Karpas-422 (cell line): ENCODE data around the gene AVEN. TPM values are rescaled to one million over a fixed set of nuclear protein-coding genes. Genes with fewer than 3 reads are reported as not detected.
A peak's percentile ranks its signal among the peaks of the same experiment; 100 is the strongest.

Source experiments
- DNase-seq: peaks from one replicate; pipeline ENCODE4 v3.0.0-alpha.2; 2015
- H2AFZ ChIP-seq: fragments of 200-600 bp; sonication (generic); 2 replicates; pipeline ENCODE4 v1.6.1; 2014; ENCODE audit warnings: antibody characterized with exemption, low read length, mixed read lengths
- H3K27ac ChIP-seq: fragments of 200-600 bp; sonication (generic); 2 replicates; pipeline ENCODE4 v1.5.1; 2014; ENCODE audit warnings: mild to moderate bottlenecking, low read length, moderate library complexity
- H3K27me3 ChIP-seq: fragments of 200-600 bp; sonication (generic); 2 replicates; pipeline ENCODE4 v1.6.1; 2014; ENCODE audit warnings: low read length, mixed read lengths
- H3K36me3 ChIP-seq: fragments of 200-600 bp; sonication (generic); 2 replicates; pipeline ENCODE4 v1.6.1; 2014; ENCODE audit warnings: low read length, mixed read lengths; ENCODE audit not compliant: insufficient read depth
- H3K4me1 ChIP-seq: fragments of 200-600 bp; sonication (generic); 2 replicates; pipeline ENCODE4 v1.6.1; 2014; ENCODE audit warnings: mild to moderate bottlenecking, low read length, mixed read lengths
- H3K4me2 ChIP-seq: fragments of 200-600 bp; sonication (generic); 2 replicates; pipeline ENCODE4 v1.6.1; 2014; ENCODE audit warnings: low read length, low read depth, mild to moderate bottlenecking; ENCODE audit not compliant: poor library complexity, severe bottlenecking
- H3K4me3 ChIP-seq: fragments of 200-600 bp; sonication (generic); 2 replicates; pipeline ENCODE4 v1.5.1; 2014; ENCODE audit warnings: mild to moderate bottlenecking, antibody characterized with exemption, low read length, mixed read lengths
- H3K79me2 ChIP-seq: fragments of 200-600 bp; sonication (generic); 2 replicates; pipeline ENCODE4 v1.6.1; 2014; ENCODE audit warnings: mild to moderate bottlenecking, low read length, mixed read lengths
- H3K9ac ChIP-seq: fragments of 200-600 bp; sonication (generic); 2 replicates; pipeline ENCODE4 v1.6.0; 2014; ENCODE audit warnings: low read length
- H3K9me2 ChIP-seq: fragments of 200-600 bp; sonication (generic), shearing (Covaris generic); replicated peaks from 2 replicates; pipeline ENCODE4 v1.6.0; 2014; ENCODE audit warnings: mild to moderate bottlenecking, low read length, moderate library complexity; ENCODE audit not compliant: insufficient read depth
- H3K9me3 ChIP-seq: fragments of 300-700, 200-600 bp; sonication (generic); 2 replicates; pipeline ENCODE4 v1.6.1; 2014; ENCODE audit warnings: low read length, mixed read lengths
- H4K20me1 ChIP-seq: fragments of 200-600 bp; sonication (generic); 2 replicates; pipeline ENCODE4 v1.6.1; 2014; ENCODE audit warnings: mild to moderate bottlenecking, antibody characterized with exemption, low read length, low read depth; ENCODE audit not compliant: insufficient read depth
- total RNA-seq: library from RNA; depleted of rRNA; stranded (reverse); fragments of >200 nt; shearing (Covaris generic); gene quantifications from 2 replicates; pipeline ENCODE4 v1.2.3, GENCODE V29; 2014; ENCODE audit warnings: low replicate concordance

AVEN gene
- total RNA-seq, 1 experiment from 2014 or later: 4.6 TPM

DNA sequence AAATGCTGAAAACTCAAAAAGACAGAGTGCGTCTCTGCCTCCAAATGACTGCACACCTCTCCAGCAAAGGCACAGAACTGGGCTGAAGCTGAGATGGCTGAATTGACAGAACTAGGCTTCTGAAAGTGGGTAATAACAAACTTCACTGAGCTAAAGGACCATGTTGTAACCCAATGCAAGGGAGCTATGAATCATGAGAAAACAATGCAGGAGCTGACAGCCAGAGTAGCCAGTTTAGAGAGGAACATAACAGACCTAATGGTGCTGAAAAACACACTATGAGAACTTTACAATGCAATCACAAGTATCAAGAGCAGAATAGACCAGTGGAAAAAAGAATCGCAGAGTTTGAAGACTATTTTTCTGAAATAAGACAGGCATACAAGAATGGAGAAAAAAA is 10.1 kb upstream of the AVEN start:
- H3K36me3 ChIP-seq: no peaks in the 10 kb centered on the region; the same call in 1 of the 2 replicates
- no peaks in the 10 kb centered on the region for H3K4me1 ChIP-seq
- H4K20me1 ChIP-seq: no peaks in the 10 kb centered on the region
- no peak overlapping the region for H3K4me2 ChIP-seq
- H3K27me3 ChIP-seq: no peaks in the 10 kb centered on the region
- no peaks in the 10 kb centered on the region for H3K79me2 ChIP-seq
- no peak for DNase-seq
- H3K27ac ChIP-seq: no peak overlapping the region
- no peaks in the 10 kb centered on the region; the same call in 1 of the 2 replicates for H3K9me3 ChIP-seq
- H3K9me2 ChIP-seq: no peaks in the 10 kb centered on the region
- no peak overlapping the region for H2AFZ ChIP-seq
- no peak overlapping the region for H3K4me3 ChIP-seq
- no peak overlapping the region for H3K9ac ChIP-seq

DNA sequence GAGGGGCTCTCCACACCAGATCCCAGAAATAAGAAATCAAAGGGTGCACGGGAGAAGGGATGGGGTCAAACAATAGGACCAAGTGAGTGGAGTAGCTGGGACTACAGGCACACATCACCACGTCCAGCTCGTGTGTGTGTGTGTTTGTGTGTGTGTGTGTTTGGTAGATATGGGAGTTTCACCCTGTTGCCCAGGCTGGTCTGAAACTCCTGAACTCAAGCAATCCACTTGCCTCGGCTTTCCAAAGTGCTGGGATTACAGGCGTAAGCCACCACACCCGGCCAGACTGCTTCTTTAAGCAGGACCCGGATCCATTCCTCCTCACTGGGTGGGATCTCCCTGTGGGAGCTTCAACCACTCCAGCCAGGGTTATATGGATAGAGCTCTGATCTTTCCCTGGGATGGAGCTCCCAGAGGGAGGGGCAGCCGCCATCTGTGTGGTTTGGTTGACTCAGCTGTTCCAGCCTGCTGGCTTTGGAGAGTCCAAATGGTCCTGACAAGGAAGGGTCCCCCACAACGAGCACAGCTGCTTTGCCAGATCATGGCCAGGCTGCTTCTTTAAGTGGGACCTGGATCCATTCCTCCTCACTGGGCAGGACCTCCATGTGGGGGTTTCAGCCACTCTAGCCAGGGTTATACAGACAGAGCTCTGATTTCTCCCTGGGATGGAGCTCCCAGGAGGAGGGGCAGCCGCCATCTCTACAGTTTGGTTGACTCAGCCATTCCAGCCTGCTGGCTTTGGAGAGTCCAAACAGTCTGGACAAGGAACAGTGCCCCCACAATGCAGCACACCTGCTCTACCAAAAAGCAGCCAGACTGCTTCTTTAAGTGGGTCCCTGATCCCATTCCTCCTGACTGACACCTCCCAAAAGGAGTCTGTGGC is 9.1 kb upstream of the AVEN start:
- H3K27ac ChIP-seq: no peak overlapping the region
- no peaks in the 10 kb centered on the region for H3K79me2 ChIP-seq
- H3K9ac ChIP-seq: no peak overlapping the region
- no peak overlapping the region for H3K4me2 ChIP-seq
- no peak overlapping the region for H3K4me3 ChIP-seq
- no peaks in the 10 kb centered on the region; the same call in 1 of the 2 replicates for H3K9me3 ChIP-seq
- no peaks in the 10 kb centered on the region for H3K27me3 ChIP-seq
- DNase-seq: no peak
- no peaks in the 10 kb centered on the region for H3K9me2 ChIP-seq
- H4K20me1 ChIP-seq: no peaks in the 10 kb centered on the region
- H3K4me1 ChIP-seq: no peaks in the 10 kb centered on the region
- H3K36me3 ChIP-seq: no peaks in the 10 kb centered on the region; the same call in 1 of the 2 replicates
- H2AFZ ChIP-seq: no peak overlapping the region

DNA sequence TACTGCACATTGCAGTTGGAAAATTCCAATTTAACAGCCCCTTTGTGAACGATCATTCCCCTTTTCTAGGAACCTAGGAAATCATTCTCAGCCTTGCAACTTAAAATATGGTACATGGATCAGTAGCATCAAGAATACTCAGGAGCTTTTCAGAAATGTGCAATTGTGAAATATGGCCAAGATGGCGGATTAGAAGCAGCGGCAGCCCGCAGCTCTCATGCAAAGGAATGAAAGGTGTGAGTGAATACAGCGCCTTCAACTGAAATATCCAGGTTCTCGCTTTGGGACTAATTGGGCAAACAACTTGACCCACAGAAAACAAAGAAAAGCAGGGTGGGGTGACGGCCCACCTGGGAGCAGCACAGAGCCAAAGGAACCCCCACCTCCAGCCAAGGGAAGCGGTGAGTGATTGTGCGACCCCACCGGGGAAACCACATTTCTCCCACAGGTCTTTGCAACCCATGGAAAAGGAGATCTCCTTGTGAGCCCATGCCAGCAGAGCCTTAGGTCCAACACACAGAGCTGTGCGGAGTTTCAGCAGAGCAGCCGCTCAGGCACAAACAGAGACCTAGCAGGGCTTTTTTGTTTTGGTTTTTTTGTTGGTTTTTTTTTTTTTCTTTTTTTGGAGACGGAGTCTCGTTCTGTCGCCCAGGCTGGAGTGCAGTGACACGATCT is 7.6 kb upstream of the AVEN start:
- H3K9ac ChIP-seq: no peak overlapping the region
- no peaks in the 10 kb centered on the region for H3K4me1 ChIP-seq
- no peak overlapping the region for H2AFZ ChIP-seq

DNA sequence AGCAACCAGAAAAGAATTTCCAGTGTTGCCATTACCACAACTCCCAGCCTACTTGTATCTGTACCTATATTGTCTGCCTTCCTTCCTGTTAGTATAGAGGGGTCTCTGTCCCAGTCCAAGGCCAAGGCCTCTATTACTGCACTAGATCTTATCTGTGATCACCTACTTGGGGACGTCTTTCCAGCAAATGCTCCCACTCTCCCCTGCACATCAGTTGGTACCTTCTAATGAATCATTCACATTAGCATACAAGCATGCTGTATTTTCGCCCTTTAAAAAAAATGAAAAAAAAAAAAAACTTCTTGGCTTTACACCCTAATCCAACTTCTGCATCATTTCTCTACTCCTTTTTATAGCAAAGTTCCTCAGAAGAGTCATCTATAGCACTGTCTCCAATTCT is 4.8 kb upstream of the AVEN start:
- no peaks in the 10 kb centered on the region for H3K79me2 ChIP-seq
- H3K9ac ChIP-seq: no peak overlapping the region
- H3K9me3 ChIP-seq: no peaks in the 10 kb centered on the region
- H3K27me3 ChIP-seq: no peaks in the 10 kb centered on the region
- H3K4me2 ChIP-seq: no peak overlapping the region
- H3K36me3 ChIP-seq: no peaks in the 10 kb centered on the region
- no peaks in the 10 kb centered on the region for H4K20me1 ChIP-seq
- no peak overlapping the region for H3K4me3 ChIP-seq
- no peaks in the 10 kb centered on the region for H3K9me2 ChIP-seq
- H2AFZ ChIP-seq: no peak overlapping the region
- H3K4me1 ChIP-seq: peaks cover 10% of the 10 kb centered on the region
- no peak overlapping the region for H3K27ac ChIP-seq
- DNase-seq: no peak

More for the DNA sequence above, 7.6 kb upstream of the AVEN start:
- Histone ChIP-seq H3K4me3 (no peak overlapping the region), H4K20me1 (no peaks in the 10 kb centered on the region), H3K79me2 (no peaks in the 10 kb centered on the region), H3K9me2 (no peaks in the 10 kb centered on the region), H3K27me3 (no peaks in the 10 kb centered on the region), H3K4me2 (no peak overlapping the region), H3K27ac (no peak overlapping the region), H3K36me3 (no peaks in the 10 kb centered on the region; the same call in 1 of the 2 replicates), H3K9me3 (no peaks in the 10 kb centered on the region; the same call in 1 of the 2 replicates)
- DNase-seq: no peak

DNA sequence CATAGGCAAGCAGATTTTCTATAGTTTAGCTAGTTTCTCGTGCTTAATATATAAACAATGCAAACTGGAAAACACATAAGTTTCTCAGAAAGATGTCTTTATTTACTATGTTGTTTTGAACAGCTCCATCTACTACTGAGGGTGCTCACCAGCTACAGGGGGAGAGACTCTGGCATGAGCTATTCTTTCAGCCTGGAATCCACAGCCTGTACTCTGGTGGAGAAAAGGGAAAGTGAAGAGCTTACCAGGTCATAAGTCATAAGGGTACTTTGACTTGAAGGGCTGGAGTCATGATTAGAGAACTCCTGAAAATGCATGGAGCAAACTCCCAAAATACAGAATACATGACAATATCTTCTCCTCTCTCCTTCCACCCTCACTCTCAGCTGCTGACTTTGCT is 4.4 kb upstream of the AVEN start:
- H3K9ac ChIP-seq: no peak overlapping the region
- no peaks in the 10 kb centered on the region for H3K9me2 ChIP-seq
- H3K4me1 ChIP-seq: peaks cover 10% of the 10 kb centered on the region
- H3K27me3 ChIP-seq: no peaks in the 10 kb centered on the region
- no peak overlapping the region for H3K4me2 ChIP-seq
- no peaks in the 10 kb centered on the region for H3K79me2 ChIP-seq
- H3K27ac ChIP-seq: no peak overlapping the region
- H2AFZ ChIP-seq: no peak overlapping the region
- no peak for DNase-seq
- no peaks in the 10 kb centered on the region for H3K36me3 ChIP-seq
- no peak overlapping the region for H3K4me3 ChIP-seq
- H4K20me1 ChIP-seq: no peaks in the 10 kb centered on the region
- no peaks in the 10 kb centered on the region for H3K9me3 ChIP-seq

DNA sequence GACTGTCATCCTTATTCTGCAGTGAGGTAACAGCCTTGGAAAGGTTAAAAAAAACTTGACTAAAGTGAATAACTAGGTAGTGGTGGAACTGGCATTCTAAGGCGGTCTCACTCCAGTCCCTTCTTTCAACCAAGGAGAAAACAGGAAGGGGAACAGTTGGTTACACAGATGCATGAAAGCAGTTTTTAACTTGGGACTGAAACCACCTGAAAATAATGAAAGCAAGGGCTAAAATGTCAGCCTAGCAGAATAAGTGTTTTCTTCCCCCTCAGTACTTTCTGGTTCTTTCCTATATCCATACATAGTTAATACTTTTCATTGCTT is 748 bp upstream of the AVEN start:
- DNase-seq: peak; percentile 44
- no peak overlapping the region for H3K27ac ChIP-seq
- H3K4me3 ChIP-seq: peak overlapping the region; percentile 89; the same call in 1 of the 2 replicates
- no peaks in the 10 kb centered on the region for H3K9me3 ChIP-seq
- H3K9ac ChIP-seq: peak overlapping the region; percentile 82
- no peaks in the 10 kb centered on the region for H3K36me3 ChIP-seq
- peak overlapping the region; percentile 36 for H2AFZ ChIP-seq
- peak overlapping the region; percentile 99 for H3K4me2 ChIP-seq
- H3K79me2 ChIP-seq: no peaks in the 10 kb centered on the region
- peaks cover 18% of the 10 kb centered on the region for H3K4me1 ChIP-seq
- no peaks in the 10 kb centered on the region for H4K20me1 ChIP-seq
- no peaks in the 10 kb centered on the region for H3K9me2 ChIP-seq
- H3K27me3 ChIP-seq: no peaks in the 10 kb centered on the region

DNA sequence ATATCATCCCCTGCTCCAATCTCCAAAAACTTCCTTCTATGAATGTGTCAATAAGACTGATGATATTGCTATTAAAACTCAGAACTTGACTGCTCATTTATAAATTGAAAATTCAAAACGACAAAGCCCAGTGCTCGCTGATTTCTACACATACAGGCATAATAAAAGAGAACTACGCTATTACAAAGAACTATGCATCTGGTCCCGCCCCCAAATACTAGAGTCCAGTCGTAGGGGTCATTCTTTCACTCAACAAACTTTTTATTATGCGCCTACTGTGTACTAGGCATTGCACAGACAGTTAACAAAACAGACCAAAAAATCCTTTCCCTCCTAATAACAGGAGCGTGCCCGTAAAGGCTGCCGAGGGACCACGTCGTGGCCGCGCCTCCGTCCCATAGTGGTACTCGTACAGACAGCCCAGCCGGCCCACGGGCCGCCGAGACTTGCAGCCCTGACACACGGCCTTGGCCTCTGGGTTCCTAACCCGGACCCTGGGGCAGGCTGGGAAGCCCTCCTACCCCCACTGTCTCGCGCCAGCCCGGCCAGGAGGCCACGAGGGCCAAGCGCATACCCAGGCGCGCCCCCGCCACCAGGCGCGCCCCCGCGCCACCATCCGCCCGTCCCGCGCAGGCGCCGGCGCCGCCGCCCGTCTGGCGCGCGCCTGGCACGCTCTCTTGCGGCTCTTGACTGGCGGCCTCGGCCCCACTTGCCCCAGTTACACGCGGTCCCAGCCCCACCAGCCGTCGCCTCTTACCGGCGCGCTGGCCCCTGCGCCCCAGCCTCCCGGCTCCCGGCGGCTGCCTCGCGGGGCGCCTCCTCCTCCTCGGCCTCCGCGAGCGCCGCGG is 757 bp downstream of the AVEN start:
- Histone ChIP-seq H4K20me1 (no peaks in the 10 kb centered on the region), H3K9ac (peak overlapping the region; percentile 82), H3K9me2 (no peaks in the 10 kb centered on the region), H3K79me2 (no peaks in the 10 kb centered on the region), H3K4me1 (peaks cover 18% of the 10 kb centered on the region), H3K27me3 (no peaks in the 10 kb centered on the region), H2AFZ (peak overlapping the region; percentile 99), H3K4me3 (peak overlapping the region; percentile 89), H3K27ac (no peak overlapping the region), H3K4me2 (peak overlapping the region; percentile 99), H3K9me3 (no peaks in the 10 kb centered on the region), H3K36me3 (no peaks in the 10 kb centered on the region)
- DNase-seq: peak; percentile 91
